ENCODE measurements around the gene ACTL6B. TPM values are rescaled to one million over a fixed set of nuclear protein-coding genes. Genes with fewer than 3 reads are reported as not detected.

The ACTL6B gene
- total RNA-seq, 2 experiments from 2014 or later: not detected

GRCh38 chr7:100632951-100633717 lies 23.1 kb downstream of the ACTL6B start:
- Histone ChIP-seq H3K9me2 (ENCODE audit: insufficient read depth, low read length) (no peaks in the 10 kb centered on the region), H3K79me2 (ENCODE audit: insufficient read depth, low read depth, low read length) (no peaks in the 10 kb centered on the region), H2AFZ (ENCODE audit: low read length) (peak overlapping the region; percentile 91), H4K20me1 (ENCODE audit: insufficient read depth, low read length) (no peaks in the 10 kb centered on the region), H3K4me3 (ENCODE audit: low read depth, low read length, poor library complexity, severe bottlenecking) (peak overlapping the region; percentile 73), H3K36me3 (ENCODE audit: insufficient read depth, low read length) (no peaks in the 10 kb centered on the region), H3K9me3 (ENCODE audit: low read length) (no peaks in the 10 kb centered on the region), H3K27ac (ENCODE audit: low read depth, low read length, poor library complexity, severe bottlenecking) (peak overlapping the region; percentile 44), H3K4me1 (ENCODE audit: insufficient read depth, low read length, poor library complexity, severe bottlenecking) (peaks cover 7% of the 10 kb centered on the region), H3K4me2 (ENCODE audit: low read length) (peak overlapping the region; percentile 79)
- CTCF ChIA-PET (ENCODE audit: unreplicated experiment): interaction anchor here (0.6 to 2.7 kb wide), 5 partner anchors 9 to 60 kb away, joined by 3 to 8 read pairs (median 5); partner anchors contain the start of gene MOSPD3
- POLR2A ChIA-PET: interaction anchor here (0.6 to 1.8 kb wide), 9 partner anchors 16 to 1167 kb away, joined by 3 to 9 read pairs (median 5); partner anchors contain the start of genes FBXO24, LRCH4 and MOSPD3
- intact Hi-C loops (cut with micrococcal nuclease; ENCODE audit: unreplicated experiment): loop anchor here (1.0 kb wide), 1 partner anchor 58 kb away; no protein-coding TSS in a partner anchor
- BruUV-seq (replicated peaks): TSS peak; percentile 84
- DNase-seq (ENCODE audit: low spot score): peak; percentile 84
- peak; percentile 64 for TF ChIP-seq CTCF (conservative IDR thresholded peaks at IDR 0.05; ENCODE audit: low read length)
- no peak for TF ChIP-seq EZH2phosphoT487 (IDR thresholded peaks at IDR 0.05; ENCODE audit: borderline replicate concordance, low read depth, low read length)

- Histone ChIP-seq H3K9me2 (ENCODE audit: insufficient read depth, low read length) (no peaks in the 10 kb centered on the region), H3K27ac (ENCODE audit: low read depth, low read length, poor library complexity, severe bottlenecking) (no peak overlapping the region), H3K4me2 (ENCODE audit: low read length) (no peak overlapping the region), H3K4me3 (ENCODE audit: low read depth, low read length, poor library complexity, severe bottlenecking) (no peak overlapping the region), H2AFZ (ENCODE audit: low read length) (no peak overlapping the region), H4K20me1 (ENCODE audit: insufficient read depth, low read length) (no peaks in the 10 kb centered on the region), H3K4me1 (ENCODE audit: insufficient read depth, low read length, poor library complexity, severe bottlenecking) (peaks cover 19% of the 10 kb centered on the region), H3K79me2 (ENCODE audit: insufficient read depth, low read depth, low read length) (no peaks in the 10 kb centered on the region), H3K9me3 (ENCODE audit: low read length) (no peaks in the 10 kb centered on the region), H3K36me3 (ENCODE audit: insufficient read depth, low read length) (no peaks in the 10 kb centered on the region)
- TF ChIP-seq CTCF (conservative IDR thresholded peaks at IDR 0.05; ENCODE audit: low read length) (no peak), EZH2phosphoT487 (IDR thresholded peaks at IDR 0.05; ENCODE audit: borderline replicate concordance, low read depth, low read length) (no peak)
- DNase-seq (ENCODE audit: low spot score): no peak
- intact Hi-C loops (cut with micrococcal nuclease; ENCODE audit: unreplicated experiment): no loop called here
- POLR2A ChIA-PET: interaction anchor here (0.7 to 1.8 kb wide), 3 partner anchors 12 to 167 kb away, joined by 3 to 5 read pairs (median 3); no protein-coding TSS in a partner anchor
- BruUV-seq (replicated peaks): no TSS peak
- CTCF ChIA-PET (ENCODE audit: unreplicated experiment): no interaction called here
Measured at GRCh38 chr7:100630066-100630465, 26.2 kb downstream of the ACTL6B start.
